ENCODE data around the gene FUBP3.
"Not testable (repeated sequence)": the region's sequence is repeated elsewhere in the genome, so short reads cannot be mapped to it uniquely, and the experiment has no call there.

The FUBP3 gene

GRCh38 chr9:130664251-130665028, 85.1 kb downstream of the FUBP3 start, which contains the start of gene PRDM12:
PRDM12 (plus strand) TSS chr9:130664594; CDS start chr9:130664654, 60 bp downstream.
- DNase-seq = no peak

GRCh38 chr9:130665029-130665430, 85.7 kb downstream of the FUBP3 start:
- DNase-seq = no peak

DNA sequence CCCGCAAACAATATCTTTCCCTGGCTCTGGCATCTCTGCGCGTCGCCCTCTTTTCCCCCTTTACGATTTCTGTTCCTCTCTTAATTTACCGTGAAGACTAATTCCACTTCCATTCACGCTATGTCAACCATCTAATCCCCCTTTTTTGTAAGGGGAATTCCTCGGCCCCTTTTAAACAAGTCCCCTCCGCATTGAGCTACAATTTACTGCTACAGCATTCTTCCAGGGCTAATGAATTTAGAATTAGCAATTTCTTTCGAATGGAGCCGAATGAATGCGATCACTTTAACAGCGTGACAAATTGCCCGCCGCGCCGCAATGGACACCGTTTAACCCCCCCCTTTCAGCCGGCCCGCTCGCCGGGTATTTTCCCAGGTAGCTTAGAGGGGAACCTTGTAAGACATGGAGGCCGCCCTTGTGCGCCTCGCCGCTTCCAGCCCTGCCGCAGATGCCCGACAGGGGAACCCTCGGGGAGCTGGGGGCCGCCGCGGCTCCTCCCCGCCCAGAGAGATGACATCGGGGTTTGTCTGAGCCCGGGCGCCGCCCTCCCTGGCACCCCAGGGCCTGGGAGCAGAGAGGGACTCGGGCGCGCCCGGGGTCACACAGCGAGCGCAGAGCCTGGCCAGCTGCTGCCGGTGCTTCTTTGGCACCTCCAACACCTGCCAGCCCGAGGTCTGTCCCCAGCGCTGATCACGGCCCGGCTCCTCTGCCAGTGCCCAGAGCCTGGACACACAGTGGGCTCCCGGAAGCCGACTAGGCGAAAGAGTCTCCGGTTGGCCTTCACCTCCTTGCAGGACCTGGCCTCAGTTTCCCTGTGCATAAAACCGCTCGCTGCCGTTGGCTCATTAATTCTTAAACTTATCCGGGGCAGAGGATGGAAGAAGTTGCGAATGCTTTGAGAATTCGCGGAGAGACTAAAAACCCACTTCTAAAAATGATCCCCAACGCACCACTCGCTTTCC, 86.3 kb downstream of the FUBP3 start:
- DNase-seq = no peak

DNA sequence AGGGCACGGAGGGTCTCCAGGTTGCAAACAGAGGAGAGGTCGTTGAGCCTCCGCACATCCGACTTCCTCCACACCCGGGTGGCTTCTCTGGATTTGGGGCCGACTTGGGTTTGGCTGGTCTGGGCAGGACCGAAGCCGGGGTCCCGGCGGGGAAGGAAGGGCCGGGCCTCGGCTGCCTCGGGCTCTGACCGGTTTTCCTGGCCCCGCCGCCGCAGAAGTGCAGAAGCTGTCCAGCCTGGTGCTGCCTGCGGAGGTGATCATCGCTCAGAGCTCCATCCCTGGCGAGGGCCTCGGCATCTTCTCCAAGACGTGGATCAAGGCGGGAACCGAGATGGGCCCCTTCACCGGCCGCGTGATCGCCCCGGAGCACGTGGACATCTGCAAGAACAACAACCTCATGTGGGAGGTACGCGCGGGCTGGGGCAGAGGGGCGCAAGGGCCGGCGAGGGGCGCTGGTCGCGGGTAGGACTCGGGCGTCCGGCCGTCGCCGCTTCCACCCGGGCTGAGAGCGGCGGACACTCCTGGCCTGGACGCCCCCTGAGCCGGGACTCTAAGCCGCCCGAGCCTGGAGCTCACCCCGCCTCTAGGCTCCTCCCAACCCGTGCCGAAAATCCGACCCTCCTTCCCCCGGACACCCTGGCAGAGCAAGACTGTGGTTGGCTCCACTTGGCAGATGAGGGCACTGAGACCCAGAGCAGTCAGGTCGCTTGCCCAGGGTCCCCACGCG, 87.2 kb downstream of the FUBP3 start:
- DNase-seq = no peak

DNA sequence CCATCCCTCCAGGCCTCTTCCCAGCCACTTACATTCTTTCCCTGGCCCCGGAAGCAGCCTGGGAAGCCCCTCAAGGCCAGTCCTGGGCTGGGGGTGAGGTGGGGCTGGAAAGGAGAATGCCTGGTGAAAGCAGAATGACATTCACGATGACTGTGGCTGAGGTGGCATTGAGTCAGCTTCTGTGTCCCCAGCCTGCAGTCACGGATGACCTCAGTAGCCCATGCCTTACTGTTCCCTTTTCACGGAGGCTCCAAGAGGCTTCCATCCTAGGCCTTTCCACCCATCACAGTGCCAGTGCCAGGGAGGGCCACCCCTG, 87.7 kb downstream of the FUBP3 start:
- DNase-seq = no peak

DNA sequence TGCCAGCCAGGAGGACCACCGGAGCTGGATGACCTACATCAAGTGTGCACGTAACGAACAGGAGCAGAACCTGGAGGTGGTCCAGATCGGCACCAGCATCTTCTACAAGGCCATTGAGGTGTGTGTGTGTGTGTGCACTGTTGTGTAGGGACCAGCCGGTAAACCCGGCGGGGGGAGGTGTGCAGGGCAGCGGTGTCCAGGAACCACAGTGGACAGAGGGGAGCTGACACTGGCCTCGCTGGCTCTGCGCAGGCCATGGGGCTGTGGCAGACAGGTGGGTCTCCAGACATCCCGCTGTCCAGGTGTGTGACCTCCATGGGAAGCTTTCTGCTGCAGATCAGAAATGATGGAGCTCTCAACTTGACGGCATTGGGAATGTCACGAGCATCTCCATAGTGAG, 88.8 kb downstream of the FUBP3 start:
- DNase-seq = no peak

GRCh38 chr9:130668659-130669058, 89.3 kb downstream of the FUBP3 start:
- no peak for DNase-seq

- no peak for DNase-seq
Observed at GRCh38 chr9:130669965-130670364, 90.6 kb downstream of the FUBP3 start.

- DNase-seq = no peak
Observed at GRCh38 chr9:130670644-130671043, 91.3 kb downstream of the FUBP3 start.

GRCh38 chr9:130672466-130672865, 93.1 kb downstream of the FUBP3 start:
- no peak for DNase-seq

DNA sequence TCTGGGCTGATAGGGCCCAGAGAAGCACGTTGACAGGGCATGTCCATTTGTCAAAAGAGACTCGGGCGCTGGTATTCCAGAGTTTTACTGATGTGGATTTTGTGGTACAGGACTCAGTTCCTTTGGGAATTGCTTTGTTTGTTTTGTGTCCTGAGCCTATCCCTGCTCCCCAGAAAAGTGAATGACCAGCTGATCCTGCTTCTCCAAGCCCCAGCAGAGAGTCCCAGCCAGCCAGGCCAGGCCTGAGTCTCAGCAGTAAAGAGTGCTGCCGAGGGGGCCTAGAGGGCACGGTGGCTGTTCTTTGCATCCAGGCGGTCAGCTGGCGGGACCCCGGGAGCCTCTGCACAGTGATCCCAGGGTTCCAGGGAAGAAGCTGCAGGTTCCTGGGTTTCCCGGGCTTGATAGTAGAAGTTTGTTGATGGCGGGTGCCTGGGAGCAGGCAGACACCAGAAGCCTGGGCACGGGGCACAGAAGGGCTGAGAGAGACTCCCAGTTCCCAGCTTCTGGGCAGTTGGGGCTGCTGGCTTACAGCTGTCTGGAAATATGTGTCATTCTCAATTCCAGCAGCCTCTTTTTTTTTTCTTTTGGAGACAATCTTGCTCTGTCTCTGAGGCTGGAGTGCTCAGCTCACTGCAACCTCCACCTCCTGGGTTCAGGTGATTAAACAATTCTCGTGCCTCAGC, 93.7 kb downstream of the FUBP3 start:
- DNase-seq = no peak

GRCh38 chr9:130675396-130675795, 96.0 kb downstream of the FUBP3 start:
- no peak for DNase-seq

DNA sequence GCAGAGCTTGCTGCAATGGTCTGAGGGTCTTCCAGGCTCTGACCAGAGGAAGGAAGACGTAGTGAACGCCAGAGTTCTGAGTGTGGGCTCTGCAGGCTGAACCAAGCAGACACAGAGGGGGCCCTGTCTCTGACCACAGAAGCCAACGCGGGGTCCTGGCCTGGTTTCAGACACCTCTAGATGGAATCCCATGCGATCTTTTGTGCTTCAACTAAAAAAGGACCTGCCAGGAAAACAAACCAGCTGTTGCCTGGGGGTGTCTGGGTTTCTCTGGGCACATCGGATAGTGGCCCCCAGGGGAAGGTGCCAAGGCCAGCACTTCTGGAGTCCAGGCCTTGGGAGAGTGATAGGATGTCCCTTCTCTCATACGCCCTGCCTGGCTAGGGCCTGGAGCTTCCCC, 97.9 kb downstream of the FUBP3 start:
- DNase-seq = no peak

GRCh38 chr9:130680836-130681768, 101.7 kb downstream of the FUBP3 start:
- DNase-seq = peak; percentile 35

DNA sequence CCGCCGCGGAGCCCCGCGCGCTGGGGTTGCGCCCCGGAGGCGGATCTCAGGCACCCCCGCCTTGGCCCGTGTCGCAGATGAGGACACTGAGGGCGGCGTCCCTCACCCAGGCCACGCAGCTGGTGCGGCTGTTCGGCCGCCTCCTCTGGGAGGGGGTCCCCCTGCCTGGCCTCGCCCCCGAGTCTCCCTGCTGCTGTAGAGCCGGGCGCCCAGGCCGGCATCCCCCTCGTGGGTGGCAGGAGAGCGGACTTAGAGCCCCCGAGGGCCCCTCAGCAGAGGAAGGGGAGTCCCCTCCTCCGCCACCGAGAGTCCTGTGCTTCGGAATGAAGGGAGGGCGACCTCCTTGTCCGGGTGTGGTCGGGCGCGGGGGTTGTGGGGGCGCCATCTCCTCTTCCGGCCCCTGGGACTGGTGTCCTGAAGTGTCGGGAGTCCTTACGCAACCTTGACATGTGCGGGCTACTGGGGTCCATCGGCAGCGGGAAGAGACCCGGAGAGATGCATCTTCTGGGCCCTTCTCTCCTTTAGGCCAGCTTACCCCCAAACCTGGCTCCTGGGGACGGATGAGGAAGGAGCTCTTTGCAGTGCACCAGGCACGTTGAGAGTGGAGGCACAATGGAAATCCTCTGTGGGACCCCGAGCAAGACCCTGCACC, 102.5 kb downstream of the FUBP3 start:
- peak; percentile 19 for DNase-seq

- peak; percentile 37 for DNase-seq
Observed at GRCh38 chr9:130682421-130683121, 103.2 kb downstream of the FUBP3 start.

DNA sequence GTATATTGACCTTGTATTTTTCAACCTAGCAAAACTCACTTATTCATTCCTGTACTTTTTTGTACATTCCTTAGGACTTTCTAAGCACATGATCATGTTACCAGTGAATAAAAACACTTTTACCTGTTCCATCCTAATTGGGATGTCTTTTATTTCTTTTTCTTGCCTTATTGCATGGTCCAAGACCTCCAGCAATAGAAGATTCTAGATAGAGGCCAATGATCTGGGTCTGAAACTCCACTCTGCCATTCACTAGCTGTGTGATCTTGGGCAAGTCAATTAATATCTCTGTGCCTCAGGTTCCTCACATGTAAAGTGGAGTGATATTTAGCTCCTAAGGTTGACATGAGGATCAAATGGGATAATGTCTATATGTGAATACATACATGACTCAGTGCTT, 105.7 kb downstream of the FUBP3 start:
- DNase-seq = no peak

GRCh38 chr9:130685945-130686344, 106.6 kb downstream of the FUBP3 start:
- DNase-seq = not testable (repeated sequence)

GRCh38 chr9:130687615-130688014, 108.2 kb downstream of the FUBP3 start:
- no peak for DNase-seq
